Kidney capillary endothelial cell (primary cell): ENCODE measurements around the gene PTPRN2.

Experiments
- DNase-seq: peaks from one replicate; pipeline ENCODE4 v3.0.0-alpha.2; 2018; ENCODE audit warnings: low spot score

PTPRN2 gene

GRCh38 chr7:158026636-158027265 is 560.9 kb downstream of the PTPRN2 start:
- DNase-seq = no peak

- DNase-seq = no peak
Measured at GRCh38 chr7:158025686-158026600, 561.7 kb downstream of the PTPRN2 start.

GRCh38 chr7:158024881-158025280 is 562.7 kb downstream of the PTPRN2 start:
- DNase-seq = no peak

- DNase-seq = no peak
Measured at GRCh38 chr7:158024351-158024715, 563.3 kb downstream of the PTPRN2 start.

GRCh38 chr7:158023681-158024350 is 563.8 kb downstream of the PTPRN2 start:
- no peak for DNase-seq

- DNase-seq = no peak
Measured at GRCh38 chr7:158023157-158023556, 564.5 kb downstream of the PTPRN2 start.

GRCh38 chr7:158022601-158023000 is 565.0 kb downstream of the PTPRN2 start:
- no peak for DNase-seq

- no peak for DNase-seq
Measured at GRCh38 chr7:158021836-158022235, 565.8 kb downstream of the PTPRN2 start.

GRCh38 chr7:158020706-158021095 is 566.9 kb downstream of the PTPRN2 start:
- no peak for DNase-seq

GRCh38 chr7:158019726-158020705 is 567.6 kb downstream of the PTPRN2 start:
- no peak for DNase-seq

GRCh38 chr7:158018971-158019645 is 568.5 kb downstream of the PTPRN2 start:
- DNase-seq = no peak

GRCh38 chr7:158018098-158018762 is 569.4 kb downstream of the PTPRN2 start:
- no peak for DNase-seq

GRCh38 chr7:158017111-158018097 is 570.2 kb downstream of the PTPRN2 start:
- no peak for DNase-seq

GRCh38 chr7:158016180-158017097 is 571.2 kb downstream of the PTPRN2 start:
- DNase-seq = no peak

GRCh38 chr7:158015403-158016179 is 572.0 kb downstream of the PTPRN2 start:
- DNase-seq = peak; percentile 8

GRCh38 chr7:158014976-158015375 is 572.6 kb downstream of the PTPRN2 start:
- no peak for DNase-seq

GRCh38 chr7:158013085-158013668 is 574.4 kb downstream of the PTPRN2 start:
- no peak for DNase-seq
